Measurements from ENCODE around the gene LIPA.

DNA sequence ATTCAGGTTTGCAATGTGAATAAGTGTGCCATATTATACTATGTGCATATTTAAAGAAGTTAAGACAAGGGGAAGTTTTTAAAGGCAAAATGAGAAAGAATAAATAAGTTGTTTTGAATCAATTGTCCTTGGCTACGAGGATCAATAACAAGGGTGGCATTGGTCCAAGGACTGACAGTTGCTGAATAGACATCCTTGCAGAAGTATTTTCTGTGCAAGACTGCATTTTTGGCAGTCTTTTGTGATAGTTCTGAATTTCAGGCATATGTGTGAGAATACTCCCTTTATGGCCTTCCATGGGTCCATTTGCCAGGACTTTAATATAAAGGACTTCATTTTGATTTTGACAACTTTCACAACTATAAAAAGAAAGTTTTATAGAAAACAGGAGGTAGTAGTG, 5.4 kb upstream of the LIPA start:
- TF ChIP-seq, protein P1, sequence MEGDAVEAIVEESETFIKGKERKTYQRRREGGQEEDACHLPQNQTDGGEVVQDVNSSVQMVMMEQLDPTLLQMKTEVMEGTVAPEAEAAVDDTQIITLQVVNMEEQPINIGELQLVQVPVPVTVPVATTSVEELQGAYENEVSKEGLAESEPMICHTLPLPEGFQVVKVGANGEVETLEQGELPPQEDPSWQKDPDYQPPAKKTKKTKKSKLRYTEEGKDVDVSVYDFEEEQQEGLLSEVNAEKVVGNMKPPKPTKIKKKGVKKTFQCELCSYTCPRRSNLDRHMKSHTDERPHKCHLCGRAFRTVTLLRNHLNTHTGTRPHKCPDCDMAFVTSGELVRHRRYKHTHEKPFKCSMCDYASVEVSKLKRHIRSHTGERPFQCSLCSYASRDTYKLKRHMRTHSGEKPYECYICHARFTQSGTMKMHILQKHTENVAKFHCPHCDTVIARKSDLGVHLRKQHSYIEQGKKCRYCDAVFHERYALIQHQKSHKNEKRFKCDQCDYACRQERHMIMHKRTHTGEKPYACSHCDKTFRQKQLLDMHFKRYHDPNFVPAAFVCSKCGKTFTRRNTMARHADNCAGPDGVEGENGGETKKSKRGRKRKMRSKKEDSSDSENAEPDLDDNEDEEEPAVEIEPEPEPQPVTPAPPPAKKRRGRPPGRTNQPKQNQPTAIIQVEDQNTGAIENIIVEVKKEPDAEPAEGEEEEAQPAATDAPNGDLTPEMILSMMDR (IDR thresholded peaks at IDR 0.05): no peak
- TF ChIP-seq POLR2A (IDR thresholded peaks at IDR 0.05) (no peak), POLR2AphosphoS5 (IDR thresholded peaks at IDR 0.05) (no peak)
